ENCODE measurements around the gene DOCK4.

The DOCK4 gene

GRCh38 chr7:112122144-112122543, 84.1 kb downstream of the DOCK4 start:
- no peak for DNase-seq (ENCODE audit: low read depth)
- H3K4me3 ChIP-seq (ENCODE audit: low read depth, low read length), result no peak overlapping the region
- no peak for TF ChIP-seq CTCF (IDR thresholded peaks at IDR 0.05; ENCODE audit: insufficient read depth, low read depth, low read length, missing control alignments)

- no peak overlapping the region for H3K4me3 ChIP-seq (ENCODE audit: low read depth, low read length)
- TF ChIP-seq CTCF (IDR thresholded peaks at IDR 0.05; ENCODE audit: insufficient read depth, low read depth, low read length, missing control alignments), result no peak
- no peak for DNase-seq (ENCODE audit: low read depth)
These were observed 84.9 kb downstream of the DOCK4 start for GRCh38 chr7:112121318-112121717.

GRCh38 chr7:112120696-112121217, 85.4 kb downstream of the DOCK4 start:
- no peak for DNase-seq (ENCODE audit: low read depth)
- H3K4me3 ChIP-seq (ENCODE audit: low read depth, low read length), result no peak overlapping the region
- no peak for TF ChIP-seq CTCF (IDR thresholded peaks at IDR 0.05; ENCODE audit: insufficient read depth, low read depth, low read length, missing control alignments)

- TF ChIP-seq CTCF (IDR thresholded peaks at IDR 0.05; ENCODE audit: insufficient read depth, low read depth, low read length, missing control alignments), result no peak
- no peak for DNase-seq (ENCODE audit: low read depth)
- no peak overlapping the region for H3K4me3 ChIP-seq (ENCODE audit: low read depth, low read length)
These were observed 87.3 kb downstream of the DOCK4 start for GRCh38 chr7:112118581-112119566.

- TF ChIP-seq CTCF (IDR thresholded peaks at IDR 0.05; ENCODE audit: insufficient read depth, low read depth, low read length, missing control alignments), result no peak
- no peak overlapping the region for H3K4me3 ChIP-seq (ENCODE audit: low read depth, low read length)
- DNase-seq (ENCODE audit: low read depth), result no peak
These were observed 89.3 kb downstream of the DOCK4 start for GRCh38 chr7:112116894-112117293.

- no peak for DNase-seq (ENCODE audit: low read depth)
- no peak overlapping the region for H3K4me3 ChIP-seq (ENCODE audit: low read depth, low read length)
- no peak for TF ChIP-seq CTCF (IDR thresholded peaks at IDR 0.05; ENCODE audit: insufficient read depth, low read depth, low read length, missing control alignments)
These were observed 89.8 kb downstream of the DOCK4 start for GRCh38 chr7:112116358-112116757.
